Measurements from ENCODE around the gene SPATS2. TPM values are rescaled to one million over a fixed set of nuclear protein-coding genes. Genes with fewer than 3 reads are reported as not detected.

Gene SPATS2
- total RNA-seq, 2 experiments from 2014 or later: 9.7 to 12.9 TPM

DNA sequence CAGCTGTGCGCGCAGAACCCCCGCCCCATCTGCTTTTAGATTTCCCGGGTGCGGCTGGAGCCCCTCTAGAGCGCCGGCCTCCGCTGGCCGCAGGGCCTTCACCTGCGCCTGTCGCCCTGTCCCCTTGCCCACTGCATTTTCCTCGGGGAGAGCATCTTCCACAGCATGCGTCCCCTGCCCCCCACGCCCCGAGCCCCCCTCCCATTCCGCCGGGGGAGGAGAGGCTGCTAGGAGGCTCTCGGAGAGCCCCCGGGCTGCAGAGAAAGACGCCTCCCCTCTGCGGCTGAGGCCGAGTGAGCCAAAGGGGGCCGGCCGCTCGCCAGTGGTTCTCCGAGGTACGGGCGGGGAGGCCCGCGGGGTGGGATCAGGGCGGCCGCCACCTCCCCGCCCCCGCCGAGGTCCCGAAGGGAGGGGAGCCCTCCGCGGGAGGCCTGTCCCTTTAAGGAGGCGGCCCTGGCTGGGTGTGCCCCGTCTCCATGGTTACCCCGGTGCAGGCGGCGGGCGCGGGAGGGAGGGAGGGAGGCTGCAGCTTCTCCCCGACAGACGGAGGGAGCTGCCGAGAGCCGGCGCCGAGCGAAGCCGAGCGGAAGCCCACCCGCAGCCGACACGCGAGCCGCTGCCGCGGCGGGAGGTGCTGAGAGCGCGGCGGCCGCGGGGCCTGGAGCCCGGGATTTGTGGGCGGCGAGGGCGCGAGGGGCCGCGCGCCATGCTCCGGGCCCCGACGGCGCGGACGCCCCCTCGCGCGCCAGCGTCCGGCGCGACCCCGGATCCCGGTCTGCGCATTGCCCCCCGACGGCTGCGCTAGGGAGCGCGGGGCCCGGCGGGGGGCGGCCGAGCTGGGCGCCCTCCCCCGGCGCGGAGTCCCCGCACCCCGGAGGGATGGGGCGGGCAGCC lies 171.5 kb downstream of the SPATS2 start, which contains the start of gene KCNH3:
Gene KCNH3 (plus strand): TSS at position 521 of the 894 bp plus-strand sequence. CDS start 387 bp downstream, outside the sequence.
- ChIA-PET CTCF (interaction anchor here (0.6 to 2.3 kb wide), 5 partner anchors 42 to 728 kb away, joined by 3 to 10 read pairs (median 4); no protein-coding TSS in a partner anchor), POLR2A (no interaction called here)
- peak; percentile 88 for DNase-seq
- H3K27ac Mint-ChIP-seq: no peak within 1 kb of the TSS
- H3K4me1 Mint-ChIP-seq (ENCODE audit: low read depth): peaks cover 6% of the 10 kb centered on the region
- H3K4me3 Mint-ChIP-seq: peak within 1 kb of the TSS; percentile 57
- intact Hi-C loops (cut with micrococcal nuclease): no loop called here
- peaks cover 15% of the 10 kb centered on the region for H3K27me3 Mint-ChIP-seq
- no peaks in the 10 kb centered on the region for H3K36me3 Mint-ChIP-seq
- H3K9me3 Mint-ChIP-seq: no peaks in the 10 kb centered on the region

DNA sequence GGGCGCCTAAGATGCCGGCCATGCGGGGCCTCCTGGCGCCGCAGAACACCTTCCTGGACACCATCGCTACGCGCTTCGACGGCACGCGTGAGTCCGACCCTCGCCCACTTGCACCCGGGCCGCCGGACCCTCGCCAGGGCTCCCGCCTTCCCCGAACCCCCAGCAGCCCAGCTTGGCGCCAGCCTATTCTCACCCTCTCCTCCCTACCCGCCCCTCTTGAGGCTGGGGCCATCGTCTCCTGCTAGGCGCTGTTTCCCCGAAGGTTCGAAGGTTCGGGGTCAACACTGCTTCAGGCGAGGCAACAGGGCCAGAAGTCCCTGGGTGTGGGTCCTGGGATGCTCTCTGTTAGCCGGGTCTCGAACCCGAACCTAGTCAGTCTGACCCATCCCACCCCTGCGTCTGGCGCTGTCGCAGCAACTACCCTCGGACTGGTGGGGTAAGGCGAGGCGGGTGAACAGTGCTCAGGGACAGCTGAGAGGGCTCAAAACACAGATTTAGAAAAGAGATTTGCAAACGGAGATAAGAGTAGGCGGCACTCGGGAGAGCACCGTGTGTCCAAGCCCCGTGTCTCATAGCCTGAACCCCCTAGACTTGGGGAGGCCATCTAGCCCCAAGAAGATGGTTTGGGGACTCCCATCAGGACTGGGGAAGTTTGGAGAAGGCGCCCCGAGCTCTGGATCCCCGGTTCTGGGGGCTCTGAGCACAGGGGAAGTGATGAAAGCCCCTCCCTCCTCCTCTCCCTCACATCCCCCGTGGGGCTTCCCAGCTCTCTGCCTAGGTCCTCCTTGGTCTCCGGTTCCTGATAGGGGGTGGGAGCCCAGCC lies 172.4 kb downstream of the SPATS2 start:
- peak overlapping the region; percentile 35 for H3K4me3 Mint-ChIP-seq
- H3K36me3 Mint-ChIP-seq: no peaks in the 10 kb centered on the region
- peaks cover 6% of the 10 kb centered on the region for H3K4me1 Mint-ChIP-seq (ENCODE audit: low read depth)
- peaks cover 15% of the 10 kb centered on the region for H3K27me3 Mint-ChIP-seq
- no peak overlapping the region for H3K27ac Mint-ChIP-seq
- no peaks in the 10 kb centered on the region for H3K9me3 Mint-ChIP-seq
- POLR2A ChIA-PET: no interaction called here
- no peak for DNase-seq
- CTCF ChIA-PET: interaction anchor here (0.6 to 2.3 kb wide), 2 partner anchors 41 to 727 kb away, joined by 4 to 10 read pairs; no protein-coding TSS in a partner anchor
- intact Hi-C loops (cut with micrococcal nuclease): no loop called here

DNA sequence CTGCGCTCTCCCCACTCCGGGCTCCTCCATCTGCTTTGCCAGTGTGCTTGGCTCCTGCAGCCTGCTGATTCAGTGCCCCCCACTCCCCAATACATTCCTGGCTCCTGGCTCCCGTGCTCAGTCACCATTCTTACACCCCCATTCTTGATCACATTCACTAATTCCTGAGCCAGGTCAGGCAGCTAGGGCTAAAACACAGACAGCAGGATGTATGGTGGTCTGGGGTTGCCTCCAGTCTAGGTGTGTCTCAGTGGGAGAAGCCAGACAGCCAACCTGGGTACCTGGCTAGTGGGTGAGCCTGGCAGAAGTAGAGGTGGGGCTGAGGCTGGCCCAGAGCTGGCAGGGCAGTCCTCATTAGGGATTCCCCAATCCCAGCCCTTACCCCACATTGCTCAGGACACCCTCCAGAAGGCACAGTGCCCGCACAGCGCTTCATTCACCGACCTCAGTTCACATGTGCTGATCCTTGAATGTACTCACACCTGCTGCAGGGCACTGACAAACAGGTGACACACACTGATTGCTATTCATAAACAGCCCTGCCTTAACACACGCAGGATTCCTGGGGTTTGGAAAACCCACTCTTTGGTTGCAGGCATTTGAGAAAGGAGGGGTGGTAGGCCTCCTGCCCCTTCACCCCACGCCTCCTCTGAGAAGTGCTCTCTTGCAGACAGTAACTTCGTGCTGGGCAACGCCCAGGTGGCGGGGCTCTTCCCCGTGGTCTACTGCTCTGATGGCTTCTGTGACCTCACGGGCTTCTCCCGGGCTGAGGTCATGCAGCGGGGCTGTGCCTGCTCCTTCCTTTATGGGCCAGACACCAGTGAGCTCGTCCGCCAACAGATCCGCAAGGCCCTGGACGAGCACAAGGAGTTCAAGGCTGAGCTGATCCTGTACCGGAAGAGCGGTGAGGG lies 173.2 kb downstream of the SPATS2 start:
- POLR2A ChIA-PET: no interaction called here
- Mint-ChIP-seq H3K27me3 (peaks cover 15% of the 10 kb centered on the region), H3K36me3 (no peaks in the 10 kb centered on the region), H3K9me3 (no peaks in the 10 kb centered on the region), H3K27ac (no peak overlapping the region), H3K4me1 (ENCODE audit: low read depth) (peaks cover 6% of the 10 kb centered on the region), H3K4me3 (no peak overlapping the region)
- intact Hi-C loops (cut with micrococcal nuclease): no loop called here
- CTCF ChIA-PET: interaction anchor here (0.6 kb wide), 2 partner anchors 27 to 198 kb away, joined by 3 read pairs; no protein-coding TSS in a partner anchor
- DNase-seq: no peak

DNA sequence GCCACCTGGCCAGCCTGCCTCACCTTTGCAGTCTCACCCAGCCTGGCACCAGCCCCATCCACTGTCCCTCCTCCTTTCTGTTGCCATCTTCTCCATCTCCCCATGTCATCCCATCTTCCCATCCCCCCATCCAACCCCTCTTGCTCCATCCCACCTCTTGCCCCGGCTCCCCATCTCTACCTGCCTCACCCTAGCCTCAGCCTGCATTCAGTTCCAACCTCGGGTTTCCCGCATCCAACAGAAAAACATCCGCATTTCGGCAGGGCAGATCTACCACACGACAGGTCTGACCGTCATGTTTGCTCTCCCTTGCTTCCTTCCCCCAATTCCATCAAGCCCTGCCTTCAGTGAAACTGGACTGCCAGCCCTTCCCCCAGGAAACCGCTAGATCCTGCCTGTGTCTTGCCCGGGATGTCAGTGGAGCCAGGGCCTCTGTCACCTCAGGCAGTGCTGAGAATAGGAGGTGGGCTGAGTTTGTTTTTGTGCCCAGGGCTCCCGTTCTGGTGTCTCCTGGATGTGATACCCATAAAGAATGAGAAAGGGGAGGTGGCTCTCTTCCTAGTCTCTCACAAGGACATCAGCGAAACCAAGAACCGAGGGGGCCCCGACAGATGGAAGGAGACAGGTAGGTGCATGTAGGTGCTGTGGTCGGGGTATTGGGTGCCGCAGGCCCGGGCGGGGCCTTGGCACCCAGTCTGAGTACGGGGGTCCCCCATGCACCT lies 174.0 kb downstream of the SPATS2 start:
- Mint-ChIP-seq H3K27ac (no peak overlapping the region), H3K4me3 (no peak overlapping the region), H3K27me3 (peaks cover 15% of the 10 kb centered on the region), H3K36me3 (no peaks in the 10 kb centered on the region), H3K4me1 (ENCODE audit: low read depth) (peaks cover 6% of the 10 kb centered on the region), H3K9me3 (no peaks in the 10 kb centered on the region)
- DNase-seq: no peak
- CTCF ChIA-PET: interaction anchor here (0.6 kb wide), 1 partner anchor 27 kb away, joined by 3 read pairs; no protein-coding TSS in a partner anchor
- POLR2A ChIA-PET: no interaction called here
- intact Hi-C loops (cut with micrococcal nuclease): no loop called here

DNA sequence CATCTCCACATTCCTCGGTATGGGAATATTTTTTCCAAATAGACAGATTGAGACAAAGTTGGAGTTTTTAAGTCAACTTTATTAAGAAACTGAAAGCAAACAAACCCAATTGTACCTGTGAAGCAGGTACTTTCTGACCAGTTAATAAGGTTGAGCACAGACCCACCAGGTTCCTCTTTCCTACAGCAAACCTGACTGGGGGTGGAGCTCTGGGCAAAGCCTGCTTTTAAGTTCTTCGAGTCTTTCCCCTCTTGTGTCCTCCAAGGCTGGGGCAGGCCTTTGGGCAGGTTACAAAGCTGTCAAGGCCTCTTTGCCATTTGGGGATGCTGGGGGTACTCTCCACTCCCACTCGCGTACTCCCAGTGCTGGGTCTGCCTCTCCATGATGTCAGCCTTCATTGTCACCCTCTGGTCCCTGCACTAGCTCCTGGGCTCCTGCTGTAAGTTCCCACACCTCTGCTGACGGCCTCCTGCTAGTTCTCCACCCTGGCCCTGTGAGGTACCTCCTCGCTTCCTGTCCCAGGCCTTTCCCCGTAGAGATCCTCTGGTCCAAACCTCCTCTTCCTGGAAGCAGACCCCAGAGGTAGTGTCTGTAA lies 174.7 kb downstream of the SPATS2 start:
- peaks cover 12% of the 10 kb centered on the region for H3K27me3 Mint-ChIP-seq
- no peak for DNase-seq
- H3K27ac Mint-ChIP-seq: no peak overlapping the region
- ChIA-PET CTCF (no interaction called here), POLR2A (no interaction called here)
- no peaks in the 10 kb centered on the region for H3K9me3 Mint-ChIP-seq
- H3K36me3 Mint-ChIP-seq: no peaks in the 10 kb centered on the region
- peaks cover 6% of the 10 kb centered on the region for H3K4me1 Mint-ChIP-seq (ENCODE audit: low read depth)
- intact Hi-C loops (cut with micrococcal nuclease): no loop called here
- H3K4me3 Mint-ChIP-seq: no peak overlapping the region

DNA sequence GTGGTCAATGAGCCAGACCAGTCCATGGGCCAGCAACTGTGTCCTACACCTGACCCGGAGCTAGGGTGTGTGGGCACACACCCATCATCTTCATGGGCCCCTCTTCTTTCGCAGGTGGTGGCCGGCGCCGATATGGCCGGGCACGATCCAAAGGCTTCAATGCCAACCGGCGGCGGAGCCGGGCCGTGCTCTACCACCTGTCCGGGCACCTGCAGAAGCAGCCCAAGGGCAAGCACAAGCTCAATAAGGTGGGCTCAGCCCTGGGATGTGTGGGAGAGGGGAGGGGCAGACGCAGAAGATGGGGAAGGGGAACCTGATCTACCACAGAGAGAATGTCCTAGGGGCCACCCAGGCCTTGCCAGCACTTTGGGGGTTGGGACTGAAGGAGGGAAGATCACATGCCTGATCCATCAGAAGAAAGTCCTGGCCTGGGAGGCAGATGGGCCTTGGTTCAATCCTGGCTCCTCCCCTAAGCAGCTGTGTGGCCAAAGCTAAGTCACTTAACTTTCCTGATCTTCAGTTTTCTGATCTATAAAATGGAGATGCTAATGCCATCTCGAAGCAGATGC lies 175.4 kb downstream of the SPATS2 start:
- intact Hi-C loops (cut with micrococcal nuclease): no loop called here
- Mint-ChIP-seq H3K36me3 (no peaks in the 10 kb centered on the region), H3K4me3 (no peak overlapping the region), H3K4me1 (ENCODE audit: low read depth) (peaks cover 4% of the 10 kb centered on the region), H3K27me3 (peaks cover 17% of the 10 kb centered on the region), H3K27ac (no peak overlapping the region), H3K9me3 (no peaks in the 10 kb centered on the region)
- ChIA-PET POLR2A (no interaction called here), CTCF (no interaction called here)
- no peak for DNase-seq

DNA sequence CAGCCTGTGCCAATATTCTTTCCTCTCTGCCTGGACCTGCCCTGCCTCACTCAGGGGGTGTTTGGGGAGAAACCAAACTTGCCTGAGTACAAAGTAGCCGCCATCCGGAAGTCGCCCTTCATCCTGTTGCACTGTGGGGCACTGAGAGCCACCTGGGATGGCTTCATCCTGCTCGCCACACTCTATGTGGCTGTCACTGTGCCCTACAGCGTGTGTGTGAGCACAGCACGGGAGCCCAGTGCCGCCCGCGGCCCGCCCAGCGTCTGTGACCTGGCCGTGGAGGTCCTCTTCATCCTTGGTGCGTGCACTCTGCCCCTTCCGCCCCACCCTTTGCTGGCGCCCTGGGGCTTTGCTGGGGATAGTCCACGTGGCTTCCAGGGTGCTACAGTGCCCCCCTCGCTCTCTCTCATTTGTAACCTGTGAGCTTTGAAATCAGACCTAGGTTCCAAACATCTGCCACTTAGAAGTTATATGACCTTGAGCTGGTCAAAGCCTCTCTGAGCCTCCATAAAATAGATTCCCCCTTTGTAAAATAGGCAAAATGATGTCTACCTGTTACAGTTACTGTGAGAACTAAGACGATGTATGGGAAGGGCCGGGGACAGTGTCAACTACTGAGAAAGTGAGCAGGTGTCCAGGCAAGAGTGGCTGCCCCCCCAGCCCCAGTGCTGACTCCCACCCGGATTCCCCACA lies 176.1 kb downstream of the SPATS2 start:
- Mint-ChIP-seq H3K27me3 (peaks cover 20% of the 10 kb centered on the region), H3K4me1 (ENCODE audit: low read depth) (peaks cover 7% of the 10 kb centered on the region), H3K4me3 (no peak overlapping the region), H3K36me3 (no peaks in the 10 kb centered on the region), H3K27ac (no peak overlapping the region), H3K9me3 (no peaks in the 10 kb centered on the region)
- ChIA-PET POLR2A (no interaction called here), CTCF (interaction anchor here (1.8 kb wide), 1 partner anchor 255 kb away, joined by 3 read pairs; no protein-coding TSS in a partner anchor)
- no peak for DNase-seq
- intact Hi-C loops (cut with micrococcal nuclease): no loop called here

DNA sequence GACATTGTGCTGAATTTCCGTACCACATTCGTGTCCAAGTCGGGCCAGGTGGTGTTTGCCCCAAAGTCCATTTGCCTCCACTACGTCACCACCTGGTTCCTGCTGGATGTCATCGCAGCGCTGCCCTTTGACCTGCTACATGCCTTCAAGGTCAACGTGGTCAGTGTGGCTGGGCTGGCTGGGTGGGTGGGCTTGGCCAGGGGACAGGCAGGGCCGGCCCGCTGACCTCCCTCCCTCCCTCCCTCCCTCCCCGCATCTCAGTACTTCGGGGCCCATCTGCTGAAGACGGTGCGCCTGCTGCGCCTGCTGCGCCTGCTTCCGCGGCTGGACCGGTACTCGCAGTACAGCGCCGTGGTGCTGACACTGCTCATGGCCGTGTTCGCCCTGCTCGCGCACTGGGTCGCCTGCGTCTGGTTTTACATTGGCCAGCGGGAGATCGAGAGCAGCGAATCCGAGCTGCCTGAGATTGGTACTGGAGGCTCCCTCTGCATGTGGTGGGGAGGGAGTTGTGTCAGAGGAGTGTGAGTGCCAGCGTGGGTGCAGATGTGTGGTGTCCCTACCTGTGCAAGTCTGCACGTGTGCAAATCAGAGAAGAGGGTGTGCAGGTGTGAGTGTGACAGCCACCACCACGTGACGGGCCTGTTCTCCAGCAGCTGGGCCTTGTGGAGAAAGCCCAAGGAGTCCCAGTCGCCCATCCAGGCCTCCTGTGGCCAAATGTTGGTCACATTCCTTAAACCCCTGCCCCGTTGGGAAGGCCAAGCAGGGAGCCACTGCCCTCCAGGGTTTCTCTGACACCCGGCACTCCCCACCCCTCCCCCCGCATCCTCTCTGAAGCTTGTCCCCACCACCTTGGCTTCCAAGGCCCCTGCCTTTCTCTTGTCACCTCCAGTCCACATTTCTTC lies 176.9 kb downstream of the SPATS2 start:
- intact Hi-C loops (cut with micrococcal nuclease): no loop called here
- H3K9me3 Mint-ChIP-seq: no peaks in the 10 kb centered on the region
- no peak for DNase-seq
- CTCF ChIA-PET: interaction anchor here (0.6 to 1.8 kb wide), 3 partner anchors 9 to 634 kb away, joined by 3 to 7 read pairs (median 3); no protein-coding TSS in a partner anchor
- H3K27ac Mint-ChIP-seq: no peak overlapping the region
- H3K27me3 Mint-ChIP-seq: peaks cover 22% of the 10 kb centered on the region
- H3K36me3 Mint-ChIP-seq: no peaks in the 10 kb centered on the region
- H3K4me3 Mint-ChIP-seq: no peak overlapping the region
- peaks cover 13% of the 10 kb centered on the region for H3K4me1 Mint-ChIP-seq (ENCODE audit: low read depth)
- POLR2A ChIA-PET: no interaction called here

DNA sequence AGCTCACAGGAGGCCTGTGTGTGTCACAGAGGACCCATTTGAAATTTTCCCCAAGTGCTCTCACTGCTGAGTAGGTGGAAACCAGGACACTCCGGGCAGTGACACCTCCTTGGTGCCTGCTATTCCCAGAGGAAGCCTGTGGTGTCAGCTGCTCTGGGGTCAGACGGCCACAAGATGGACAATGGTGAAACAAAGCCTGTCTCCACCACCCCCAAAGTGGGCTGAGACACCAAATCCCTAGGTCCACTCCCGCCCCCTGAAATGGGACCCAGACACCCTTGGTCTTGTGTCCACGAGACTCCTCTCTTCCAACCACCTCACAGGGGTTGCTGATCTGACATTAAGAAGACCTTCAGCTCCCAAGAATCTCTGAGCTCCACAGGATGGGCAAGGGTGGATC lies 178.6 kb downstream of the SPATS2 start:
- H3K27me3 Mint-ChIP-seq: peaks cover 14% of the 10 kb centered on the region
- H3K36me3 Mint-ChIP-seq: no peaks in the 10 kb centered on the region
- no peak overlapping the region for H3K4me3 Mint-ChIP-seq
- no peak overlapping the region for H3K27ac Mint-ChIP-seq
- DNase-seq: no peak
- intact Hi-C loops (cut with micrococcal nuclease): no loop called here
- no peaks in the 10 kb centered on the region for H3K9me3 Mint-ChIP-seq
- ChIA-PET CTCF (no interaction called here), POLR2A (no interaction called here)
- H3K4me1 Mint-ChIP-seq (ENCODE audit: low read depth): peaks cover 9% of the 10 kb centered on the region
